NCI-H460 (cell line): Measurements from ENCODE around the gene SLC16A1. TPM values are rescaled to one million over a fixed set of nuclear protein-coding genes. Genes with fewer than 3 reads are reported as not detected.
A peak's percentile ranks its signal among the peaks of the same experiment; 100 is the strongest.
"Not testable (repeated sequence)": the region's sequence is repeated elsewhere in the genome, so short reads cannot be mapped to it uniquely, and the experiment has no call there.

Source experiments
- DNase-seq: peaks from one replicate; pipeline ENCODE4 v3.0.0-alpha.2; 2016; ENCODE audit warnings: low read depth; ENCODE audit errors: extremely low read depth
- total RNA-seq: library from RNA; depleted of rRNA; stranded (reverse); fragments of >200 nt; shearing (Covaris generic); gene quantifications from 2 replicates; pipeline ENCODE4 v1.2.3, GENCODE V29; 2014

Gene SLC16A1
- total RNA-seq, 1 experiment from 2014 or later: 91.5 TPM

DNA sequence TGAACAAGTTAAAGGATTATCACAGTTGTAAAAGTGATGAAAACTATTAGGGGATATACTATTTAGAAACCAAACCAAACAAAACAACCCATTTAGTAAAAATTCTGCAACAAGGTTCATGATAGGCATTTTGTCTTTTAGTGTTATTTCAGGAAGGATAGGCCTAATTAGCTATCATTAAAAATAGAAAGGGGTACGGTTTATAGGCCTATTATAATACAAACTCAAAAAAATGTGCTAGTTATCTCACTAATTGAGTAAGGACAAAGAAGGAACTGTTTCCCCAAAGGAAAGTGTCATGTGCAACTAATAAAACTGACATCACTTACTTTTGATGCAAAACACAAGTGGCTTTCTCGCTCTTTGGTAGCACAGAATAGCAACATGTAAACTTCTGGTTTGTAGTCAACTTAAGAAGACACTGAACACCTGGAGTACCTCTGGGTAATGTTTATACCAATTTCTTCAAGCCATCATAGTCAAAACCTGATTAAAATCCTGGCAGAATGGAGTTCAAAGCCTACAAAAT is 28.5 kb downstream of the SLC16A1 start:
- no peak for DNase-seq

- no peak for DNase-seq
Measured at GRCh38 chr1:112926858-112927257, 29.1 kb downstream of the SLC16A1 start.

- DNase-seq: no peak
Measured at GRCh38 chr1:112925015-112925414, 31.0 kb downstream of the SLC16A1 start.

- DNase-seq: no peak
Measured at GRCh38 chr1:112923959-112924349, 32.0 kb downstream of the SLC16A1 start.

DNA sequence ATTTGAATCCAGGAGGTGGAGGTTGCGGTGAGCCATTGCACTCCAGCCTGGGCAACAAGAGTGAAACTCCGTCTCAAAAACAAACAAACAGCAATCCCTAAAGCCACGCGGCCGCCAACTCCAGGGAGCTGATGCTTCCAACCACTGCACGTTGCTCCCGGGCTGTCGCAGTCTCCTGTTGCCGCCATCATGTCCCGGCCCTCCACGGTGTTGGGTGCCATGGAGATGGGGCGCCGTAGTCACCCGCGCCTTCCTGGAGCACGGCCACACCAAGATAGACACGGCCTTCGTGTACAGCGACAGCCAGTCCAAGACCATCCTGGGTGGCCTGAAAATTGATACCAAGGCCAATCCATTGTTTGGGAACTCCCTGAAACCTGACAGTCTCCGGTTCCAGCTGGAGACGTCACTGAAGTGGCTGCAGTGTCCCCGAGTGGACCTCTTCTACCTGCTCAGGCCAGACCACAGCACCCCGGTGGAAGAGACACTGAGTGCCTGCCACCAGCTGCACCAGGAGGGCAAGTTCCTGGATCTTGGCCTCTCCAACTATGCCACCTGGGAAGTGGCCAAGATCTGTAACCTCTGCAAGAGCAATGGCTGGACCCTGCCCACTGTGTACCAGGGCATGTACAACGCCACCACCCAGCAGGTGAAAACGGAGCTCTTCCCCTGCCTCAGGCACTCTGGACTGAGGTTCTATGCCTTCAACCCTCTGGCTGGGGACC is 32.6 kb downstream of the SLC16A1 start:
- DNase-seq: no peak

DNA sequence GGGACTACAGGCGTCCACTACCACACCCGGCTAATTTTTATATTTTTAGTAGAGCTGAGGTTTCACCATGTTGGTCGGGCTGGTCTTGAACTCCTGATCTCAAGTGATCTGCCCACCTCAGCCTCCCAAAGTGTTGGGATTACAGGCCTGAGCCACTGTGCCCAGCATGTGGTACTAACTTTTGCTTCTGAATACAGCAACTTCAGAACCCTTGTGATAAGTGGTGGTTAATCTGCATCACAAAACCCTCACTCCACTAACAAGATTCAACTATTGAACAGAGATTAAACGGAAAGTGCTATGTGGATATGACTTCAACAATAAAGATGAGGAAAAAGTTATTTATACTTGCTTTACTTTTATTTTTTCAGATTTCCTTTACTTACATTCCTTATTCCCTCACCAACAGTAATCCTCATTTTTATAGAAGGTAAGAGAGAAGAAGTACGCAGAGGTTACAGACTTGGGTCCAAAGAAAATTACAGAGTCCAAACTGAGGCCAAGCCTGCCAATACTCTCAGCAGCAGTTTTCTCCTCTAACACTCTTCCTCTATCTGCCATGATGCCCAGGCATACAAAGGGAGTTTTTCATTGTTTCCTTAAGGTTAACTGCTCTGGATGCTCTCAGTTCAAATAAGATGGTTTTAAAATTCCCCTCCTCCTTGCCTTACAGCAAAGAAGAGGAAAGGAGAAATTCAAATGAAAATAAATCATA is 44.3 kb downstream of the SLC16A1 start:
- DNase-seq: no peak

- no peak for DNase-seq
Measured at GRCh38 chr1:112909847-112910246, 46.1 kb downstream of the SLC16A1 start.

DNA sequence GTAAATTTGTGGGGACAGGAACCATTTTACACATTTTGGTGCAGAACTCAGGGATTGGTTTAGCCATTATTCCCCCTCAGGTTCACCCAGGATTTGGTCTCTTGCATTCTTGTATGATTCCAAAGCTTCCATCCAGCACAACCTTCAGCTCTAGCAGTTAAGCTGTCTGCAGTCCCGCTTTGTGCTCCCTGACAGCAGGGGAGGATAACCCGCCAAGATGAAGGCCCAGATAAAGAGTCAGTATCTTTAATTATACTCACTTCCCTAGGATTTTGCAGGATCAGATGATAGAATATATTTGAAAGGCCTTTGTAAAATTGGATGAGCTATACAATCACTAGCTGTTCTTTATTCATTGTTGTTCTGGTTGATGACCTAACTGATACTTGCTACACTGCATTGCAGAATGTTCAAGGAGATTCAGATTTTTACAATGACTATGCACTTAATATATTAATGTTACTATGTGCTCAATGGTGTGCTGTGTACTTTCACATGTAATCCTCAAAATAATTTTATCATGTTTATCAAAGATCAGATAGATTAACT is 49.8 kb downstream of the SLC16A1 start:
- DNase-seq: no peak

DNA sequence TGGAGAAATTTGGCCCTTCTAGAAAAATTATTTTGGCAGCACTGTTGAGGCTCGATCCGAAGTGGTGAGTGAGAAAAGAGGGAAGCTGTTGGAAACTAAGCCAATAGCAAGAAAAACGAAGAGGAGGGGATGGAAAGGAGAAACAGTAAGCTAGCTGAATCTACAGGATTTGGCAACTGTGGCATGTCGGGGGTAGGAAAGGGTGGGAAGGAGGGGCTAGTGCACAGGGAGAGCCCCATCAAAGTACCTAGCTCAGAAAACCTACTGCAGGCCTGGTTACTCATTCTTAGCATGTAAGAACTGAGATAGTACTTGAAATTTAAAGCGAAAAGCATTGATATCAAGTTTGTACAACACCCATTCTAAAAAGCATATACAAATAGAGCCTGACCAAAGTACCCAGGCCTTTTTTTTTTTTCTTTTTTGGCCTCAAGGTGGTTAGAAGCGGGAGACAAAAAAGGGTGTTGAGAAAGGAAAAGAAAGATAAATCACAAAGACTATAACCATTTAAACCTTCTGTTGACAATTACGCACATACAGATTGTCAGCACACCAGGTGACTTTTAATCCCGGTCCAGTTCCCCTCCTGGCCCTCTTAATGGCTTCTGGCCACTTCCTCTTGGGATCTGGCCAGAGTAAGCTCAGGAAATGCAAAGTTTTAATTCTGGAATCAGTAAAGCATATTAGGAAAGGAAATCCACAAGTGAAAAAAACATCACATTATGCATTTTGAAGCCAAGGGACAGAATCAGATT is 50.4 kb downstream of the SLC16A1 start:
- no peak for DNase-seq

DNA sequence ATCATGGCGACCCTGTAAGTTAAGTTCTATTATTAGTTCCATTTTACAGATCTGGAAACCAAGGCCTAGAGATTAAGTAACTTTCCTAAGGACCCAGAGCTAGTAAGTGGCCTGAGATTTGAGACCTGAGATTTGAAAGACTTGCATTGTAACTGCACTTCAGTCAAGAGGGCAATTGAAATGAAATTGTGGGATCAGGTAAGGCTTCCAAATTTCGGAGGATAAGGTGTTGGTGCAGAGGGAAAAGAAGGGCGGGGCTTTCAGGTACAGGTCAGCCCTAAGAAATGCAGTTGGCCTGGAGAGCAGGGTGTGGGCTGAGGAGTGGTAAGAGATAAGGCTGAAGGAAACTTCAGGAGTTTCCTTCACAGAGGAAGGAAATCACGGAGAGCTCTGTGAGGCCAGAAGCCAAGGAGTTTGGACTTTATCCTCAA is 51.1 kb downstream of the SLC16A1 start:
- DNase-seq: no peak

- DNase-seq: peak; percentile 15
Measured at GRCh38 chr1:112904071-112904830, 51.7 kb downstream of the SLC16A1 start.

DNA sequence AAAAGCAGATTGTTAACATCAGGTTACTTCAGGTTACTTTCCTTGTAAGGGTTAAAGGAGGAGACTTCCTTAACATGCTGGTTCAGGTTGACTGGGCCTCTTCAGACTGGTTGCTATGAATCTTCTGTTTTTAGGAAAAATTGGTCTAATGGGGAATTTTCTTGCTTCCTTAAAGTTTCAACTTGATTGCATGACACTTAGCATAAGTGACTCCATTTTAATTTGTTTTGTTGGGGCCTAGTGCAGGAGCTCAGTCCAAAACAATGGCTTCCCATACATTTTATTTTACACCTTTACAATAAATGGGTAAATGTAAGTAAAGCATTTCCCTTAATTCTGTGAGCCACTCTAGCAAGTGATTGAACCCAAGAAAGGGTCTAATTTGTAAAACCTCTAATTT is 53.8 kb downstream of the SLC16A1 start:
- DNase-seq: no peak

DNA sequence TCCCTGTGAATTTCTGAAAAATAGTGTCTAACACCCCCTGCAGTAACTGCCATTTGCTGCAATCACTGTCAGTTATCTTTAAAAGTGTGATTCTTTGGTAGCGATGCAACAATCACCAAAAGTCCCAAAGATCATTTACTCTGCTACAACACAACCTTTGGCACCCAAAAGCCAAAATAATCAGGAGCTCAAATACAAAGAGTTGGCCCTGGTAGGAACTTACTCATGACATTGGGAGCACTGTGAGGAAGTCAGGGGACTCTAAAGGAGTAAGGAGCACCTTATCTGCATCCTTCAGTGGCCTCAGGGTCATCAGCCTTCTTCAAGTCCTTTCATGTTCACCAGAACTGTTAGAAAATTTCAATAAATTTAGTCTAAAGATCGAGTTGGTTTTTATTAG is 54.6 kb downstream of the SLC16A1 start:
- DNase-seq: no peak

- no peak for DNase-seq
Measured at GRCh38 chr1:112896783-112897182, 59.2 kb downstream of the SLC16A1 start.

DNA sequence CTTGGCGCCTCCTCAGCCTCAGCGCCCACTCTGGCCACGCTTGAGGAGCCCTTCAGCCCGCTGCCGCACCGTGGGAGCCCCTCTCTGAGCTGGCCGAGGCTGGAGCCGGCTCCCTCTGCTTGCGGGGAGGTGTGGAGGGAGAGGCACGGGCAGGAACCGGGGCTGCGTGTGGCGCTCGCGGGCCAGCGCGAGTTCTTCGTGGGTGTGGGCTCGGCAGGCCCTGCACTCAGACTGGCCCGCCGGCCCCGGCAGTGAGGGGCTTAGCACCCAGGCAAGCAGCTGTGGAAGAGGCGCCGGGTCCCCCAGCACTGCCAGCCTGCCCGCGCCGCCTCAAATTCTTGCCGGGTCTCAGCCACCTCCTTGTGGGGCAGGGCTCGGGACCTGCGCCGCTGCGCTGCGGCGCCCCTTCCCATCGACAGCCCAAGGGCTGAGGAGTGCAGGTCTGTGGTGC is 61.4 kb downstream of the SLC16A1 start:
- no peak for DNase-seq

GRCh38 chr1:112894010-112894292 is 62.0 kb downstream of the SLC16A1 start:
- no peak for DNase-seq

- no peak for DNase-seq
Measured at GRCh38 chr1:112893288-112894009, 62.5 kb downstream of the SLC16A1 start.

DNA sequence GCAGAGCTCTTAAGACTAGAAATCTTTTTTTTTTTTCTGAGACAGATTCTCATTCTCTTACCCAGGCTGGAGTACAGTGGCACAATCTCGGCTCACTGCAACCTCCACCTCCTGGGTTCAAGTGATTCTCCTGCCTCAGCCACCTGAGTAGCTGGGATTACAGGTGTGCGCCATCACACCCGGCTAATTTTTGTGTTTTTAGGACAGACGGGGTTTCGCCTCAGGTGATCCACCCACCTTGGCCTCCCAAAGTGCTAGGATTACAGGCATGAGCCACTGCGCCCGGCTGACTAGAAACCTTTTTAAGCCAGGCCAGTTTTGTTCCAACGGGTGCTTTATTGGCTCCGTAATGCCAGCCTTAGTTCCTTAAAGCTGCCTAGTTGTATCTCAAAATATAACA is 66.1 kb downstream of the SLC16A1 start:
- DNase-seq: not testable (repeated sequence)

DNA sequence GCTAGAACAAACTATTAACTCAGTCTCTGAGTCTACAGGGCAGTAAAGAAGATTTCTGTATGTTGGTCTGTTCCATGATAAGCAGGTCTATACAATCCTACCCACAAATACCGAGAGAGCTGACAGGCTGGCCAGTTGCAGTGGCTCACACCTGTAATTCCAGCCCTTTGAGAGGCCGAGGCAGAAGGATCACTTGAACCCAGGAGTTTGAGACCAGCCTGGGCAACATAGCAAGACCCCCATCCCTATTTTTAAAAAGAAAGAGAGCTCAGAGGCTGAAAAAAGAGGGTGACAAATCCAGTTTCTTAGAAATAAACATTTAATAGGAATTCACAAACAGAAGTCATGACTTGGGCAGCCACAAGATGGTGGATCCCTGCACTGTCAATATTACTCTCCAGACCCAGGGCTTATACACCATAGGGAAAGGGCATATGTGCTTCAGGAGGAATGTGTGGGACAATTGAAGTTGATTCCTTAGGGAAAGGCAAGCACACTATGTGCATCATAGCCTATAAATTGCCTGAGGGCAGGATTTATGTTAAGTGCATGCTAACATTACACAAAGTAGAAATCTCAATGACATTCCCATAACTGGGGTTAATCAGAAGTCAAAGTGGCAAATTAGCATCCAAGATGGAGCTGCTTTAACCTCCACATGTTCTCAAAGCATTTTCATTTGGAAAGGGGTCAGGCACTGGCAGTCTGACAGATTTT is 66.8 kb downstream of the SLC16A1 start:
- no peak for DNase-seq
